ENCODE measurements around the gene TRIM54. TPM values are rescaled to one million over a fixed set of nuclear protein-coding genes. Genes with fewer than 3 reads are reported as not detected.

Gene TRIM54
- total and polyA plus RNA-seq, 4 donors, result 0.03 TPM; not detected in 3

- WGBS, result 60% methylated on average over 25 of the region's 25 CpGs
- Histone ChIP-seq H3K27ac (ENCODE audit: low read depth in 1 of 2, low read length in 2 of 2) (no peak within 1 kb of the TSS), H3K9ac (ENCODE audit: low read depth in 1 of 2, low read length in 2 of 2) (no peak within 1 kb of the TSS), H3K4me3 (ENCODE audit: low read depth in 1 of 3, low read length in 3 of 3) (peak within 1 kb of the TSS in 1 of 3 donors; percentile 16), H3K27me3 (ENCODE audit: control insufficient read depth in 4 of 4, insufficient read depth in 4 of 4, low read length in 3 of 4) (peaks cover 0 to 5% (median 1%) of the 10 kb centered on the region in 4 donors), H3K9me3 (ENCODE audit: control insufficient read depth in 4 of 4, low read length in 3 of 4) (no peaks in the 10 kb centered on the region), H3K4me1 (ENCODE audit: control insufficient read depth in 4 of 4, insufficient read depth in 4 of 4, low read length in 3 of 4) (peaks cover 3 to 25% (median 11%) of the 10 kb centered on the region in 4 donors), H3K36me3 (ENCODE audit: control insufficient read depth in 4 of 4, insufficient read depth in 3 of 4, low read depth in 1 of 4, low read length in 3 of 4) (peaks cover 0 to 12% (median under 1%) of the 10 kb centered on the region in 4 donors)
- peak; percentile 98 for TF ChIP-seq REST (IDR thresholded peaks at IDR 0.05)
- TF ChIP-seq FOXA2 (IDR thresholded peaks at IDR 0.05), result no peak
- DNase-seq (ENCODE audit: low spot score), result no peak
These were observed 26.2 kb downstream of the TRIM54 start, which contains the start of gene UCN for GRCh38 chr2:27308359-27308881. Gene UCN (minus strand): TSS chr2:27308445. CDS start chr2:27307895, 550 bp downstream.

- no peak for TF ChIP-seq HNF4G (IDR thresholded peaks at IDR 0.05)
- no peak for TF ChIP-seq FOXA2 (IDR thresholded peaks at IDR 0.05)
- no peak overlapping the region for H3K9ac ChIP-seq (ENCODE audit: low read depth in 1 of 2, low read length in 2 of 2)
- H3K9me3 ChIP-seq (ENCODE audit: control insufficient read depth in 4 of 4, low read length in 3 of 4), result no peaks in the 10 kb centered on the region
- peaks cover 0 to 12% (median under 1%) of the 10 kb centered on the region in 4 donors for H3K36me3 ChIP-seq (ENCODE audit: control insufficient read depth in 4 of 4, insufficient read depth in 3 of 4, low read depth in 1 of 4, low read length in 3 of 4)
- H3K27ac ChIP-seq (ENCODE audit: low read depth in 1 of 2, low read length in 2 of 2), result no peak overlapping the region
- 90% methylated on average over 6 of the region's 6 CpGs for WGBS
- peaks cover 3 to 25% (median 11%) of the 10 kb centered on the region in 4 donors for H3K4me1 ChIP-seq (ENCODE audit: control insufficient read depth in 4 of 4, insufficient read depth in 4 of 4, low read length in 3 of 4)
- H3K27me3 ChIP-seq (ENCODE audit: control insufficient read depth in 4 of 4, insufficient read depth in 4 of 4, low read length in 3 of 4), result peaks cover 0 to 5% (median 1%) of the 10 kb centered on the region in 4 donors
- DNase-seq (ENCODE audit: low spot score), result no peak
- no peak overlapping the region for H3K4me3 ChIP-seq (ENCODE audit: low read depth in 1 of 3, low read length in 3 of 3)
These were observed 27.4 kb downstream of the TRIM54 start for GRCh38 chr2:27309651-27310050.

GRCh38 chr2:27312152-27312551 lies 29.9 kb downstream of the TRIM54 start:
- Histone ChIP-seq H3K4me1 (ENCODE audit: control insufficient read depth in 4 of 4, insufficient read depth in 4 of 4, low read length in 3 of 4) (peaks cover 3 to 13% (median 10%) of the 10 kb centered on the region in 4 donors), H3K27me3 (ENCODE audit: control insufficient read depth in 4 of 4, insufficient read depth in 4 of 4, low read length in 3 of 4) (peaks cover 0 to 3% (median 1%) of the 10 kb centered on the region in 4 donors), H3K36me3 (ENCODE audit: control insufficient read depth in 4 of 4, insufficient read depth in 3 of 4, low read depth in 1 of 4, low read length in 3 of 4) (peaks cover 0 to 12% (median 2%) of the 10 kb centered on the region in 4 donors), H3K27ac (ENCODE audit: low read depth in 1 of 2, low read length in 2 of 2) (no peak overlapping the region), H3K9ac (ENCODE audit: low read depth in 1 of 2, low read length in 2 of 2) (no peak overlapping the region), H3K9me3 (ENCODE audit: control insufficient read depth in 4 of 4, low read length in 3 of 4) (no peaks in the 10 kb centered on the region), H3K4me3 (ENCODE audit: low read depth in 1 of 3, low read length in 3 of 3) (no peak overlapping the region)
- no peak for TF ChIP-seq CTCF (IDR thresholded peaks at IDR 0.05; ENCODE audit: low read depth, low read length, missing input control)
- TF ChIP-seq GABPA (IDR thresholded peaks at IDR 0.05 in 1 of 2, conservative IDR thresholded peaks at IDR 0.05 in 1 of 2), result no peak
- TF ChIP-seq HNF4G (IDR thresholded peaks at IDR 0.05), result no peak
- TF ChIP-seq ATF3 (IDR thresholded peaks at IDR 0.05), result no peak
- no peak for TF ChIP-seq FOXA1 (IDR thresholded peaks at IDR 0.05)
- no peak for TF ChIP-seq YY1 (IDR thresholded peaks at IDR 0.05)
- no peak for TF ChIP-seq EGR1 (IDR thresholded peaks at IDR 0.05; ENCODE audit: low read depth in 2 of 2)
- TF ChIP-seq FOXA2 (IDR thresholded peaks at IDR 0.05), result no peak
- TF ChIP-seq REST (IDR thresholded peaks at IDR 0.05), result no peak
- no peak for TF ChIP-seq RAD21 (IDR thresholded peaks at IDR 0.05)
- no peak for TF ChIP-seq SP1 (IDR thresholded peaks at IDR 0.05)
- TF ChIP-seq RXRA (IDR thresholded peaks at IDR 0.05), result no peak
- TF ChIP-seq NR2F2 (IDR thresholded peaks at IDR 0.05), result no peak
- TF ChIP-seq JUND (IDR thresholded peaks at IDR 0.05), result no peak
- WGBS, result 97% methylated on average over 3 of the region's 3 CpGs
- no peak for DNase-seq (ENCODE audit: low spot score)
